Tibial nerve (tissue), 4 donors: Measurements from ENCODE around the gene NRL. TPM values are rescaled to one million over a fixed set of nuclear protein-coding genes. Genes with fewer than 3 reads are reported as not detected.

Experiments
- DNase-seq, 2 donors: peaks; one replicate each; pipeline ENCODE4 v3.0.0-alpha.2; 2019; ENCODE audit warnings: low spot score in 2 of 2
- H3K27ac ChIP-seq, 4 donors: fragments of 200-600 bp; sonication (generic) in 3 of 4; one replicate each; pipeline ENCODE4 v1.5.1; 2017 to 2019; ENCODE audit warnings: mild to moderate bottlenecking in 1 of 4
- H3K27me3 ChIP-seq, 2 donors: fragments of 200-600 bp; sonication (generic) in 1 of 2; one replicate each; pipeline versions ENCODE4 v1.5.1 to v1.6.0; 2017 to 2019
- H3K36me3 ChIP-seq, 3 donors: fragments of 200-600 bp; sonication (generic); one replicate each; pipeline ENCODE4 v1.5.1; 2018 to 2019
- H3K4me1 ChIP-seq, 4 donors: fragments of 200-600 bp; sonication (generic) in 3 of 4; one replicate each; pipeline ENCODE4 v1.5.1; 2017 to 2019
- H3K4me3 ChIP-seq, 4 donors: fragments of 200-600 bp; sonication (generic) in 3 of 4; one replicate each; pipeline ENCODE4 v1.5.1; 2017 to 2019; ENCODE audit warnings: mild to moderate bottlenecking in 1 of 4, moderate library complexity in 1 of 4
- H3K9me3 ChIP-seq, 4 donors: fragments of 200-600 bp; sonication (generic) in 3 of 4; one replicate each; pipeline ENCODE4 v1.5.1; 2017 to 2019
- CTCF ChIP-seq, 5 experiments: fragments of 200-600 bp in 3 of 5; fragments of 450-650 bp in 2 of 5; sonication (generic) in 3 of 5; IDR thresholded peaks; one replicate each; pipeline ENCODE4 v1.5.1; 2016 to 2019; ENCODE audit warnings: antibody characterized with exemption in 5 of 5, mild to moderate bottlenecking in 3 of 5, moderate library complexity in 2 of 5
- EP300 ChIP-seq, 2 donors: sonication (generic); formaldehyde crosslinking; IDR thresholded peaks; one replicate each; pipeline ENCODE4 v1.6.1; 2017; ENCODE audit warnings: antibody characterized with exemption in 2 of 2, mild to moderate bottlenecking in 1 of 2
- POLR2A ChIP-seq, 2 donors: fragments of 450-650 bp; IDR thresholded peaks; one replicate each; pipeline ENCODE4 v1.6.1; 2017; ENCODE audit warnings: antibody characterized with exemption in 2 of 2, mild to moderate bottlenecking in 2 of 2, moderate library complexity in 2 of 2
- WGBS, 2 donors: methylation state at CpG; one replicate each; pipeline ENCODE4 v1.1.5; 2018; 5-methylcytosine and 5-hydroxymethylcytosine counted together
- total RNA-seq, 4 donors: library from RNA; depleted of rRNA; stranded (reverse); fragments of >200 nt; gene quantifications; one replicate each; pipeline ENCODE4 v1.1.0, GENCODE V29; 2016

Gene NRL
- total RNA-seq, 4 donors from 2014 or later, result 4.8 to 7.0 (median 5.9) TPM

- Histone ChIP-seq H3K9me3 (no peaks in the 10 kb centered on the region), H3K27ac (peak overlapping the region in 2 of 4 donors; percentile 34 to 36), H3K4me1 (peaks cover 0 to 5% (median 0%) of the 10 kb centered on the region in 4 donors), H3K36me3 (peaks cover 0 to 14% (median 0%) of the 10 kb centered on the region in 3 donors), H3K27me3 (no peaks in the 10 kb centered on the region), H3K4me3 (no peak overlapping the region)
- no peak for DNase-seq
- TF ChIP-seq CTCF (IDR thresholded peaks at IDR 0.05) (no peak), EP300 (IDR thresholded peaks at IDR 0.05) (no peak), POLR2A (IDR thresholded peaks at IDR 0.05) (no peak)
- 50 to 66% methylated on average over 6 of the region's 7 CpGs for WGBS, 2 donors
These were observed 16.2 kb upstream of the NRL start for GRCh38 chr14:24130717-24131548.

GRCh38 chr14:24130380-24130716 lies 15.6 kb upstream of the NRL start, which contains the start of gene FITM1:
Gene FITM1, plus strand, starts transcription at chr14:24130659. Its CDS starts 905 bp downstream, at chr14:24131564.
- Histone ChIP-seq H3K36me3 (peaks cover 0 to 14% (median 0%) of the 10 kb centered on the region in 3 donors), H3K9me3 (no peaks in the 10 kb centered on the region), H3K27ac (peak within 1 kb of the TSS in 2 of 4 donors; percentile 34 to 36), H3K27me3 (no peaks in the 10 kb centered on the region), H3K4me3 (no peak within 1 kb of the TSS), H3K4me1 (peaks cover 0 to 2% (median 0%) of the 10 kb centered on the region in 4 donors)
- 90 to 96% methylated on average over 5 of the region's 5 CpGs for WGBS, 2 donors
- DNase-seq, result no peak
- no peak for TF ChIP-seq POLR2A (IDR thresholded peaks at IDR 0.05)
- TF ChIP-seq CTCF (IDR thresholded peaks at IDR 0.05), result no peak
- TF ChIP-seq EP300 (IDR thresholded peaks at IDR 0.05), result no peak

- no peaks in the 10 kb centered on the region for H3K4me1 ChIP-seq
- no peak for DNase-seq
- H3K9me3 ChIP-seq, result no peaks in the 10 kb centered on the region
- peaks cover 0 to 16% (median 0%) of the 10 kb centered on the region in 3 donors for H3K36me3 ChIP-seq
- H3K4me3 ChIP-seq, result no peak overlapping the region
- 92 to 93% methylated on average over 8 of the region's 8 CpGs for WGBS, 2 donors
- H3K27ac ChIP-seq, result no peak overlapping the region
- TF ChIP-seq POLR2A (IDR thresholded peaks at IDR 0.05) (no peak), EP300 (IDR thresholded peaks at IDR 0.05) (no peak), CTCF (IDR thresholded peaks at IDR 0.05) (no peak)
- H3K27me3 ChIP-seq, result no peaks in the 10 kb centered on the region
These were observed 14.8 kb upstream of the NRL start for GRCh38 chr14:24129410-24129998.

GRCh38 chr14:24127673-24128072 lies 12.9 kb upstream of the NRL start:
- H3K27me3 ChIP-seq, result no peaks in the 10 kb centered on the region
- no peak overlapping the region for H3K4me3 ChIP-seq
- H3K36me3 ChIP-seq, result peaks cover 0 to 34% (median 5%) of the 10 kb centered on the region in 3 donors
- DNase-seq, result no peak
- no peaks in the 10 kb centered on the region for H3K9me3 ChIP-seq
- no peak for TF ChIP-seq EP300 (IDR thresholded peaks at IDR 0.05)
- TF ChIP-seq CTCF (IDR thresholded peaks at IDR 0.05), result no peak
- no peak for TF ChIP-seq POLR2A (IDR thresholded peaks at IDR 0.05)
- 89 to 94% methylated on average over 2 of the region's 2 CpGs for WGBS, 2 donors
- no peak overlapping the region for H3K27ac ChIP-seq
- no peaks in the 10 kb centered on the region for H3K4me1 ChIP-seq

- no peaks in the 10 kb centered on the region for H3K27me3 ChIP-seq
- H3K36me3 ChIP-seq, result peaks cover 0 to 35% (median 5%) of the 10 kb centered on the region in 3 donors
- no peak overlapping the region for H3K4me3 ChIP-seq
- DNase-seq, result no peak
- no peak overlapping the region for H3K27ac ChIP-seq
- TF ChIP-seq POLR2A (IDR thresholded peaks at IDR 0.05), result no peak
- no peaks in the 10 kb centered on the region for H3K4me1 ChIP-seq
- H3K9me3 ChIP-seq, result no peaks in the 10 kb centered on the region
These were observed 12.2 kb upstream of the NRL start for GRCh38 chr14:24126939-24127338.
